Measurements from ENCODE around the gene ADAMTS10.
"Not testable (repeated sequence)": the region's sequence is repeated elsewhere in the genome, so short reads cannot be mapped to it uniquely, and the experiment has no call there.

ADAMTS10 gene

DNA sequence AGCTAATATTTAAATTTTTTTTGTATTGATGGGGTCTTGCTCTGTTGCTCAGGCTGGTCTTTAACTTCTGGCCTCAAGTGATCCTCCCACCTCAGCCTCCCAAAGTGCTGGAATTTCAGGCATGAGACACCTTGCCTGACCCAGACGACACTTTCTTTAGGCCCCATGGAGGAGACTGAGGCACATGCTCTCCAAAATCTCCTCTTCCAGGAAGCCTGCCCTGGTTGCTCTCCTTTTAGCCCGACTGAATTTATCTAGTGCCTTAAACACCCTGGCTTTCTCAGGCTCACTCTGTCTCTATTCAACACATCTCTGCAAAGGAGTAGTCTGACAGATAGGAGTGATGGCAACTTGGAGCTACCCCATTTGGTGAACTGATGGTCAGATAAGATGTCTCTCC lies 52.2 kb downstream of the ADAMTS10 start:
- DNase-seq (ENCODE audit: low read depth in 2 of 2) = no peak

DNA sequence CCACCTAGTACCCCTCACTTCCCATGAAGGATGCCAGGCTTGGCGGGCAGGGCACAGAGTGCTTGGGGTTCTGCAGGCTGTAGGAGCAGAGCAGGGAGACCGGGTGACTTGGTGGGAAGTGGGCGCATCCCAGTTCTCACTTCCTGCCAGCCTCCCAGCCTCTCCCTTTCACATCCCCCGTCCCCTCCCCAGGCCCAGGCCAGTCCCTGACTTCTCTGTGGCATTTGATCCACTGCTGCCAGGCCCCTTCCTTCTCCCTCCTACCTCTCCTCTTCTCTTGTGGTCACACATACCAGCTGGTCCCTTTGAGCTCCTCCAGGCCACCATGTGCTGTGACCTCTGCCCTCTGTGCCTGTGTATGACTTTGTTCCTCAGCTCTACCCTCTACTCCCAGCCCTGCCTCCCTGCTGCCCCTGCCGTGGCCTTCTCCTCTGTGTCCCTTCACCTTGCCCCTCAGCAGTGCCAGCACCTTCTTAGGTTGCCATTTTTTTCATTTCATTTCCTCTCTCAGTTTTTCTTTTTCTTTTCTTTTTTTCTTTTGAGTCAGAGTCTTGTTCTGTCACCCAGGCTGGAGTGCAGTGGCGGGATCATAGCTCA lies 52.8 kb downstream of the ADAMTS10 start:
- no peak for DNase-seq (ENCODE audit: low read depth in 2 of 2)

DNA sequence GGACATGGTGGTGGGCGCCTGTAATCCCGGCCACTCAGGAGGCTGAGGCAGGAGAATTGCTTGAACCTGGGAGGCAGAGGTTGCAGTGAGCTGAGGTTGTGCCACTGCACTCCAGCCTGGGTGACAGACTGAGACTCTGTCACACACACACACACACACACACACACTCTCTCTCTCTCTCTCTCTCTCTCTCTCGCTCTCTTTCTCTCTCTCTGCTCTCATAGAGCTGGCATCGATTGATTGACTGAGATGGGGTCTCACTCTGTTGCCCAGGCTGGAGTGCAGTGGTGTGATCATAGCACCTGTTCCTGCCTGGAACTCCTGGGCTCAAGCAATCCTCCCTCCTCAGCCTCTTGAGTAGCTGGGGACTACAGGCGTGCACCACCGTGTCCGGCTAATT lies 56.8 kb downstream of the ADAMTS10 start:
- DNase-seq (ENCODE audit: low read depth in 2 of 2) = not testable (repeated sequence)

GRCh38 chr19:8552810-8553209 lies 57.7 kb downstream of the ADAMTS10 start:
- no peak for DNase-seq (ENCODE audit: low read depth in 2 of 2)

DNA sequence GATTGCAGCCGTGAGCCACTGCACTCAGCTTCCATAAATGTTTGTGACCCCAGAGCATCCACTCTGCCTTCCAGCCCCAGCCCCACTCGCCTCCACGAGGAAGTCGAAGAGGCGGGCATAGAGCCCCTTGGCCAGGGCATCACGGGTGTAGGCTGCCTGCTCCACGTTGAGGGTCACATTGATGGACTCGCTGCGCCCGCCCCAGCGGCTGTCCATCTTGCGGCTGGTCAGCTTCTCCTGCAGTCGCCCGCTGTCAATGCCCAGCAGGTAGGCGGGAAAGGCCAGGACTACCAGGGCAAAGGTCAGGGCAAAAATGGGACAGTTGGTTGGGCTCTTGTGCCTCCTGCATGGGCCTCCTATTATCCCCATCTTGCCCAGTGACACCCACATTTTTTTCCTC lies 60.4 kb downstream of the ADAMTS10 start:
- DNase-seq (ENCODE audit: low read depth in 2 of 2) = no peak

- DNase-seq (ENCODE audit: low read depth in 2 of 2) = no peak
These were observed 64.8 kb downstream of the ADAMTS10 start for GRCh38 chr19:8545743-8546142.

DNA sequence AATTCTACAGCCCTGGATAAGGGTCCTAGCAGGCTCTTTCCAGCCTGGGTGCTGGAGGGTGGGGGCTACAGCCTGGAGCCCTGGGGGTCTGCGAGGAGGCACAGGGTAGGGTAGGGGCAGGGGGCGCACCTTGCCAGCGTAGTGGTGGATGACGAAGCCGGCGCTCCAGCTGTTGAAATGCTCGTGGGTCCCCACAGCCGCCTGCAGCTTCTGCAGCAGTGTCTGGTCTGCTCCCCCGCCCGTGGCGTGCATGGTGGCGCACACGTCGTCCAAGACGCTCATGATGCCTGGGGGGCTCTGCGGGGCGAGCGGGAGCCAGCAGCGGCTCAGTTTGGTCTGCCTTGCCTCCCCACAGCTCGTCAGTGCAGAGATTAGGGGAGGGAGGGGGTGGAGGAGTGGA lies 66.3 kb downstream of the ADAMTS10 start:
- no peak for DNase-seq (ENCODE audit: low read depth in 2 of 2)

DNA sequence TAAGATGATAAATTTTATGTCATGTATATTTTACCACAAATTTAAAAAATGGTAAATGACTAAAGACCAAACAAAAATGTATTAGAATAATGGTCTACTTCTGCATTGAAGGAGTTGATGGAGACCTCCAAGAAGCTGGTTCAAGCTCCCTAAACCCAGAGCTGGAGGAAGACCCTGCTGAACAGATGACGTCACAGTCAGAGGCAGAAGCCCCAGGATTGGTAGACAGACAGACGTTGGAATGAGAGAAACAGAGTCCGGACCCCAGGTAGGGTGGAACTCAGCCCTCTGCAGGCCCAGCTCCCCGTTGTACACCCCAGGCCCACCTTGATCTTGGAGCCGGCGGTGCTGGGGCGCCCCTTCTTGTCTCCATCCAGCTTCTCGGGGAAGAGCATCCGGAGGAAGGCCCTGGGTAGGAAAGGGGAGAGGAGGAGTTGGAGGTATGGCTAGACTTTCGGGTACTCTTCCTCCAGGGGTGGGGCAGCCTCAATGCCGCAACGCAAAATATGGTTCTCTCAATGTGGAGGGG lies 70.8 kb downstream of the ADAMTS10 start:
- DNase-seq (ENCODE audit: low read depth in 2 of 2) = no peak

DNA sequence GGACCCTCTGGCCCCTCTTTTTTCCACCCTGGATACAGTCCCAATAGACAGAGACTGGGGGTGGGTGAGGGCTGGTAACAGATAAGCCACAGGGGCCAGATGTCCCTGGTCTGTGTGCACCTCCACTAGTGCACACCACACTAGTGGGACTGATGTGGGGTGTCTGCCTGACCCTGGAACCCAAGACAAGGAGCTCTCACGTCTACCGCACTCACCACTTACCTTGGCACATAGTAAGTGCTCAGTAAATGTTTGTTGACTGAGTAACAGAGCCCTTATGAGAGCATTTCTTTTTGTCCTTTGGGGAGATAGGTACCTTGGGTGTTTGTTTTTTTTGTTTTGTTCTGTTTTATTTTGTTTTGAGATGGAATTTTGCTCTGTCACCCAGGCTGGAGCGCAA lies 73.4 kb downstream of the ADAMTS10 start:
- DNase-seq (ENCODE audit: low read depth in 2 of 2) = no peak

GRCh38 chr19:8536282-8536681 lies 74.2 kb downstream of the ADAMTS10 start:
- no peak for DNase-seq (ENCODE audit: low read depth in 2 of 2)

DNA sequence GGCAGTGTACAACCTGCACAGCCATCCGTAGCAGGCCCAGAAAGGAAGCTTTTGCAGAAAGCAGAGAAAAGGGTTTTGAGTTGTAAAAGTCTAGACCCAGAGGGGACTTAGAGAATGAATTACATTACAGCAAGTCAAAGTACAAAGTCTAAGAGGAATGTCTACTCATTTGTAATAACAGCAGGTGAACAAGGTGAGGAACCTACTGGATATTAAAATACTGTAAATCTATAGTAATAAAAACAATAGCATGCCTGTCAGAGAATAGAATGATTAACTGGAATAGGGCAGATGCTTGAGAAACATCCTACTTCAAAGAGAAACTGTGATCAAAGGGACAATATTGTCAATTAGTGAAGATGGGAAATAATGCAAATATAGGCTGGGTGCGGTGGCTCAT lies 78.3 kb downstream of the ADAMTS10 start:
- no peak for DNase-seq (ENCODE audit: low read depth in 2 of 2)

- no peak for DNase-seq (ENCODE audit: low read depth in 2 of 2)
These were observed 79.0 kb downstream of the ADAMTS10 start for GRCh38 chr19:8531470-8531869.
